BJ (cell line): Measurements from ENCODE around the gene SLX4IP. TPM values are rescaled to one million over a fixed set of nuclear protein-coding genes. Genes with fewer than 3 reads are reported as not detected.

Experiments used
- CTCF ChIA-PET: fragments of 350-600 bp; formaldehyde crosslinking; extraction: SDS; loops from one replicate; lab custom pipeline; 2021; ENCODE audit warnings: antibody characterized with exemption, inconsistent platforms; lab: Yijun Ruan, JAX
- POLR2A ChIA-PET: fragments of 300-600 bp; sonication (Branson Sonifier 250); formaldehyde crosslinking; extraction: SDS; loops from one replicate; lab custom pipeline; 2021; ENCODE audit warnings: antibody characterized with exemption; lab: Charles Lee
- DNase-seq: peaks from one replicate; pipeline ENCODE4 v3.0.0-alpha.2; 2011; ENCODE audit warnings: low read depth
- H3K27me3 ChIP-seq: 2 replicates; pipeline ENCODE4 v1.6.0; 2011; ENCODE audit warnings: low read length; ENCODE audit not compliant: control insufficient read depth, insufficient read depth
- H3K36me3 ChIP-seq: 2 replicates; pipeline ENCODE4 v1.5.1; 2011; ENCODE audit warnings: low read length; ENCODE audit not compliant: control insufficient read depth, insufficient read depth
- H3K4me3 ChIP-seq: 2 replicates; pipeline ENCODE4 v1.5.1; 2011; ENCODE audit warnings: low read depth, mild to moderate bottlenecking, control low read depth, low read length
- CTCF ChIP-seq: IDR thresholded peaks from 2 replicates; pipeline ENCODE4 v1.5.1; 2011; ENCODE audit warnings: low read depth, mild to moderate bottlenecking, control low read depth, inconsistent platforms, low read length, moderate library complexity; ENCODE audit not compliant: insufficient read depth
- polyA plus RNA-seq: library from polyadenylated mRNA; depleted of rRNA; stranded (reverse); fragments of >200 nt; gene quantifications from 2 replicates; pipeline ENCODE4 v1.2.3, GENCODE V29; 2011

The SLX4IP gene
- polyA plus RNA-seq, 1 experiment: 1.6 TPM

DNA sequence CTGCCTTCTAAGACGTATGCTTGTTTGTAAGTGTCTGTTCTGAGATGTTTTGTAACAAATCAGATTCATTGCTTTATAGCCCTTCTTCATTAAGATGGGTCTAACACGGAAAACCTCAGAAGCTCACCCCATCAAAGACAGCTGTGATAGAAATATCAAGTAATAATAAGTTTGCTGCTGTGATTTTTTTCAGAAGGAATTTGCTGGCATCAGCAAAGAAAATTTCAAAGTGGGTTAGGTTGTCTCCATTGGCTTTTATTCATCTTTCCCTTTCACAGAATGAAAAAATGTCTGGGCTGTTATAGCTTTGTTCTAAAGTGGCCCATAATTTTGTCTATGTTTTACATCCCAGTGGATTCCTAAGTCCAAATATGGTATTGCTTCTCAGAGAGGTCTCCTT is 81.4 kb downstream of the SLX4IP start:
- TF ChIP-seq CTCF: no peak
- ChIA-PET POLR2A (no interaction called here), CTCF (interaction anchor here (0.7 to 1.4 kb wide), 3 partner anchors 13 to 983 kb away, joined by 3 read pairs; no protein-coding TSS in a partner anchor)
- Histone ChIP-seq H3K27me3 (no peaks in the 10 kb centered on the region), H3K36me3 (no peaks in the 10 kb centered on the region), H3K4me3 (no peak overlapping the region)
- no peak for DNase-seq

GRCh38 chr20:10519361-10520046 is 84.4 kb downstream of the SLX4IP start:
- DNase-seq: no peak
- TF ChIP-seq CTCF: no peak
- Histone ChIP-seq H3K36me3 (no peaks in the 10 kb centered on the region), H3K4me3 (no peak overlapping the region), H3K27me3 (no peaks in the 10 kb centered on the region)
- POLR2A ChIA-PET: no interaction called here
- CTCF ChIA-PET: no interaction called here

DNA sequence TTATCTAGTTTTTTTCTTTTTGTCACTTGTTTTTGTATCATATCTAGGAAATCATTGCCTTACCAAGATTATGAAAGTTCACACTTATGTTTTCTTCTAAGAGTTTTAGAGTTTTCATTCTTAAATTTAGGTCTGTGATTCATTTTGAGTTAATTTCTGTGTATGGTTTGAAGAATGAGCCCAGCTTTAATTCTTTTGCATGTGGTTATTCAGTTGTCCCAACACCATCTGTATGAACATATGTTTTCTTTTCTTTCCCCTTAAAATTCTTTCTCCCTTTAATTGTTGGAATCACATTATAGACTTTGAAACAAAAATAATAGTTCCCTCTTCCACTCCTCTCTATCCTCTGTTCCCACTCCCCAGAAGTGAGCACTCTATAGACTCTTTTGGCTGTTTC is 85.4 kb downstream of the SLX4IP start:
- POLR2A ChIA-PET: no interaction called here
- TF ChIP-seq CTCF: no peak
- no peaks in the 10 kb centered on the region for H3K27me3 ChIP-seq
- CTCF ChIA-PET: interaction anchor here (0.5 to 4.7 kb wide), 3 partner anchors 16 to 703 kb away, joined by 3 to 22 read pairs (median 3); no protein-coding TSS in a partner anchor
- no peaks in the 10 kb centered on the region for H3K36me3 ChIP-seq
- H3K4me3 ChIP-seq: no peak overlapping the region
- DNase-seq: no peak

- CTCF ChIA-PET: interaction anchor here (0.5 to 4.7 kb wide), 3 partner anchors 15 to 702 kb away, joined by 3 to 22 read pairs (median 3); no protein-coding TSS in a partner anchor
- DNase-seq: no peak
- Histone ChIP-seq H3K36me3 (no peaks in the 10 kb centered on the region), H3K4me3 (no peak overlapping the region), H3K27me3 (no peaks in the 10 kb centered on the region)
- POLR2A ChIA-PET: no interaction called here
- TF ChIP-seq CTCF: no peak
Observed at GRCh38 chr20:10521068-10521831, 86.1 kb downstream of the SLX4IP start.

DNA sequence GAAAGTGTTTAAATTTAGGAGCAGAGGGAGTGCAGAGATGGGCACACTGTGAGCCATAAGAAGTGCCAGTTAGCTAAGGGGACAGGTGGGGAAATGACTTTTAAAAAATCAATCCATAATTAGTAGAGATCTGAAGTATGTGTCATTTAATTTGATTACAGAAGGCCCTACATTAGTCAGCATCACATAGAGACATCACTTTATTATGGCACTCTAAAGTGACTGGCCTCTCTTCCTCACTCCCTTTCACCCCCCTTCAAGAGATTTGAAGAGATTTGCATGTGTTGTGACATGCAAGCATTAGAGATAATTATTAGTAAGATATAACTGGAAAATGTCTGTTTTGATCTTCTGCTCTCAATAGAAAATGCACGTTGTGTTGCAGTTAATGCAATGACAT is 86.7 kb downstream of the SLX4IP start:
- no peak overlapping the region for H3K4me3 ChIP-seq
- no peaks in the 10 kb centered on the region for H3K27me3 ChIP-seq
- H3K36me3 ChIP-seq: no peaks in the 10 kb centered on the region
- no peak for TF ChIP-seq CTCF
- ChIA-PET CTCF (interaction anchor here (4.7 kb wide), 1 partner anchor 15 kb away, joined by 22 read pairs; no protein-coding TSS in a partner anchor), POLR2A (no interaction called here)
- no peak for DNase-seq
